ENCODE results near the gene ZDHHC1.
"Not testable (repeated sequence)": the region's sequence is repeated elsewhere in the genome, so short reads cannot be mapped to it uniquely, and the experiment has no call there.

Gene ZDHHC1

DNA sequence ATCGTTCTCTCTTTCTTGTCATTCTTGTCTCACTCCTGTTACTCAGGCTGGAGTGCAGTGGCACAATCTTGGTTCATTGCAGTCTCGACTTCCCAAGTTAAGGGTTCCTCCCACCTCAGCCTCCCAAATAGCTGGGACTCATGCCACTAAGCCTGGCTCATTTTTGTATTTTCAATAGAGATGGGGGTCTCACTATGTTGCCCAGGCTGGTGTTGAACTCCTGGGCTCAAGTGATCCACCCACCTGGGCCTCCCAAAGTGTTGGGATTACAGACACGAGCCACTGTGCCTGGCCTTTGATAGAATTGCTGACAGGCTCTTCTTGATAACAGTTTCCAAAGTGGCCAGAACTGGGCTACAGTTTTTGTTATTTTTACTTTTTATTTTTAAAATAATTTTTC, 55.2 kb downstream of the ZDHHC1 start:
- no peak for DNase-seq (ENCODE audit: low spot score)
- TF ChIP-seq, protein P1, sequence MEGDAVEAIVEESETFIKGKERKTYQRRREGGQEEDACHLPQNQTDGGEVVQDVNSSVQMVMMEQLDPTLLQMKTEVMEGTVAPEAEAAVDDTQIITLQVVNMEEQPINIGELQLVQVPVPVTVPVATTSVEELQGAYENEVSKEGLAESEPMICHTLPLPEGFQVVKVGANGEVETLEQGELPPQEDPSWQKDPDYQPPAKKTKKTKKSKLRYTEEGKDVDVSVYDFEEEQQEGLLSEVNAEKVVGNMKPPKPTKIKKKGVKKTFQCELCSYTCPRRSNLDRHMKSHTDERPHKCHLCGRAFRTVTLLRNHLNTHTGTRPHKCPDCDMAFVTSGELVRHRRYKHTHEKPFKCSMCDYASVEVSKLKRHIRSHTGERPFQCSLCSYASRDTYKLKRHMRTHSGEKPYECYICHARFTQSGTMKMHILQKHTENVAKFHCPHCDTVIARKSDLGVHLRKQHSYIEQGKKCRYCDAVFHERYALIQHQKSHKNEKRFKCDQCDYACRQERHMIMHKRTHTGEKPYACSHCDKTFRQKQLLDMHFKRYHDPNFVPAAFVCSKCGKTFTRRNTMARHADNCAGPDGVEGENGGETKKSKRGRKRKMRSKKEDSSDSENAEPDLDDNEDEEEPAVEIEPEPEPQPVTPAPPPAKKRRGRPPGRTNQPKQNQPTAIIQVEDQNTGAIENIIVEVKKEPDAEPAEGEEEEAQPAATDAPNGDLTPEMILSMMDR (IDR thresholded peaks at IDR 0.05): no peak
- Histone ChIP-seq H3K4me3 (no peak overlapping the region), H3K27ac (no peak overlapping the region)

DNA sequence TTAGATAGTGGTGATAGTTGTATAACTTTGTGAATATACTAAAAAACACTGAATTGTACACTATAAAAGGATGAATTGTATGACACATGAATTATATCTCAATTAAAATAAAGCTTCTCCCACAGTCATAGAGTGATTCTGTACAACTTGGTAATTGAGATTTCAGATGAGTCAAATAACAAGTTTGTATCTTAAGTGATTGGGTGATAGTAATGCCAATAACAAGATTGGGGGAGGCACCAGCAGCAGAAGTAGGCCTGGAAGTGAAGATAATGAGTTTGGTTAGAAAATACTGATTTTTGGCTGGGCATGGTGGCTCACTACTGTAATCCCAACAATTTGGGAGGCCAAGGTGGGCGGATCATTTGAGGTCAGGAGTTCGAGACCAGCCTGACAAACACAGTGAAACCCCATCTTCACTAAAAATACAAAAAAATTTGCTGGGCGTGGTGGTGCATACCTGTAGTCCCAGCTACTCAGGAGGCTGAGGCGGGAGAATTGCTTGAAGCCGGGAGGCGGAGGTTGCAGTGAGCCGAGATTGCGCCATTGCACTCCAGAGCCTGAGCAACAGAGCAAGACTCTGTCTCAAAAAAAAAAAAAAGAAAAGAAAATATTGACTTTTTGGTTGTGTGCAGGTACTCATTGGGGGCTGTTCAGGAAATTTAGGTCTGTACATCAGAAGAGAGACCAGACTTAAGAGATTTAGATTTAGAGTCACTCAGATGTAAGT, 56.6 kb downstream of the ZDHHC1 start:
- DNase-seq (ENCODE audit: low spot score); H3K27ac ChIP-seq: not testable (repeated sequence)

DNA sequence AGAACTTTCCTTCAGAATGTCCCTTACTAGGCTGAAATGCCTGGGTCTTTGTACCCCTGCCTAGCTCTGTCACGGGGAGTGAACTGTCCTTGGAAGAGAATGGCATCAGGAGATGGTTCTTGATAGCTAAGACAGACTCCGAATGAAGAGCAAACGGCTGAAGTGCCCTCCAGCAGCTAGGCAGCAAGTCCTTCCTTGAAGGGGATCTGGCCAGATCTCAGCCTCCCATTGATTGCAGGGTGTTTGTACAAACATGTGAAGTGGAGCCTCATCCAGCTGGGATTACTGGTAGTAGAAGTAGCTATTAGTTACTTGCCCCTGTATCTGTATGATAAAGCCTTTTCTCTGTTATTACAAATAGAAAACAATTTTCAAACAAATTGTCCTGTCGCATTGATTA, 58.7 kb downstream of the ZDHHC1 start:
- Histone ChIP-seq H3K4me3 (no peak overlapping the region), H3K27ac (no peak overlapping the region)
- TF ChIP-seq, protein P1 (IDR thresholded peaks at IDR 0.05): no peak
- no peak for DNase-seq (ENCODE audit: low spot score)

More for the DNA sequence above, 56.6 kb downstream of the ZDHHC1 start:
- H3K4me3 ChIP-seq: not testable (repeated sequence)

DNA sequence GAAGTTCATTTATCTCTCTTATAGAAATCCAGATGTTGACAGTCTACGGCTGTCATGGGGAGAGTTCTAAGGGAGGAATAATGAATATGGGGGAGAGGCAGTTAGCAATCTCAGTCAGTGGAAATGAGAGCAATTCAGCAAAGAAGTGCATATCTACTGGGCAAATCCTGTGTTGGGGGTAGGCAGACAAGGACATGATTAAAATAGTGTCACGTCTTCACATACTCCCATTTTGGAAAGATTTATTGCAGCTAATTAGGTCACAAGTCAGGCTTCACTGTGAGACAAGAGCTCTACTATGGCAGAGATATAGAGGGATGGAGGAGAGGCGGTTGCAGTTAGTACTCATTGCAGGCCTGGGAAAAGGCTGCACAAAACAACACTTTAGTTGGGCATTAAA, 59.9 kb downstream of the ZDHHC1 start:
- no peak for DNase-seq (ENCODE audit: low spot score)
- TF ChIP-seq, protein P1 (IDR thresholded peaks at IDR 0.05): no peak
- H3K27ac ChIP-seq: no peak overlapping the region

GRCh38 chr16:67352463-67352862, 63.8 kb downstream of the ZDHHC1 start:
- not testable (repeated sequence) for H3K27ac ChIP-seq; DNase-seq (ENCODE audit: low spot score); H3K4me3 ChIP-seq

More for the DNA sequence above, 59.9 kb downstream of the ZDHHC1 start:
- no peak overlapping the region for H3K4me3 ChIP-seq

GRCh38 chr16:67350324-67350723, 66.0 kb downstream of the ZDHHC1 start:
- Histone ChIP-seq H3K27ac (no peak overlapping the region), H3K4me3 (no peak overlapping the region)
- TF ChIP-seq, protein P1 (IDR thresholded peaks at IDR 0.05): no peak
- DNase-seq (ENCODE audit: low spot score): no peak

DNA sequence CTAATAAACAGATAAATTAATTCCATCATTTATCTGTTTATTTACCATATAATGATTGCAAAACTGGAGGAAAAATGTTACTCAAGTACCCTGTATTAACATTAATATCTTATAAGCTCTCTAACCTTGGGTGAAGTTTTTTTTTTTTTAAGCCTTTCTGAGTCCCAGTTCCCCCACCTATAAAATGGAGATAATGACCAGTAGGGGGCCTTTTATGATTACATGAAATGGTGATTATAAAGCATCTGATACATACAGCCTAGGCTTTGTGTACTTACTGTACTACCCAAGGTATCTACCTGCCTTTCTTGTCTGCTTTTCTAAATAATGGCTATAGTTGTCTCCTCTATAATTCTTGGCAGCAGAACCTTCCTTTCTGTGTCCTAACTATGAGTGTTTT, 67.1 kb downstream of the ZDHHC1 start:
- TF ChIP-seq, protein P1 (IDR thresholded peaks at IDR 0.05): no peak
- H3K27ac ChIP-seq: no peak overlapping the region
- no peak overlapping the region for H3K4me3 ChIP-seq
- no peak for DNase-seq (ENCODE audit: low spot score)

DNA sequence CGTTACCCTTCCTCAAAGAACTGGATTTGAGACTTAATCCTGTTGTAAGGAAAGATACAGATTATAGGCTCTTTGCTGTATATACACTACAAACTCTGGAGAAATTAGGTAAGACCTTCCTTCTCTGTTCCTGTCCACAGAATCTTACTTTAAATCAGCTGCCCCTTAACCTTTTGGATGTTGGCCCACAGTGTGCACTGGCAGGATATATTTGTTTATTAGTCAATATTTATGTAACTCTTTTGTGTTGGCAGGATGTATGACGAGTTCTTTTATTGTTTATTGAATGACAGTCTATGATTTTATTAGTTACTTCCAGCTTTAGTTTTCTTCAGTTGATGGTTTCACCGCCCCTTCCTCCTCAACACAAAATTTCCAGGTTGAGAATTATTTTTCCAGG, 69.9 kb downstream of the ZDHHC1 start:
- TF ChIP-seq, protein P1 (IDR thresholded peaks at IDR 0.05): no peak
- no peak overlapping the region for H3K27ac ChIP-seq

More for the DNA sequence above, 69.9 kb downstream of the ZDHHC1 start:
- DNase-seq (ENCODE audit: low spot score): no peak
- no peak overlapping the region for H3K4me3 ChIP-seq
